Activated CD8-positive, alpha-beta memory T cell treated with anti-CD3 and anti-CD28 coated beads for 36 hours (primary cell): ENCODE measurements around the gene EXD3. TPM values are rescaled to one million over a fixed set of nuclear protein-coding genes. Genes with fewer than 3 reads are reported as not detected.

Experiments used
- CTCF ChIA-PET: fragments of 350-600 bp; sonication (Branson Sonifier 250); formaldehyde crosslinking; loops from one replicate; lab custom pipeline; 2021; ENCODE audit warnings: antibody characterized with exemption; lab: Charles Lee
- POLR2A ChIA-PET: fragments of 350-600 bp; sonication (Branson Sonifier 250); formaldehyde crosslinking; loops from one replicate; lab custom pipeline; 2021; ENCODE audit warnings: antibody characterized with exemption; lab: Charles Lee
- total RNA-seq, 2 experiments: library from RNA; stranded (reverse); gene quantifications; one replicate each; pipeline ENCODE4 v1.2.3, GENCODE V29; 2021

The EXD3 gene
- total RNA-seq, 2 experiments from 2014 or later = 3.4 to 3.7 TPM

- POLR2A ChIA-PET = no interaction called here
- CTCF ChIA-PET = no interaction called here
Observed at GRCh38 chr9:137278721-137279711, 143.9 kb downstream of the EXD3 start.

- ChIA-PET POLR2A (interaction anchor here (1.0 kb wide), 1 partner anchor 24 kb away, joined by 3 read pairs; no protein-coding TSS in a partner anchor), CTCF (no interaction called here)
Observed at GRCh38 chr9:137278061-137278701, 144.8 kb downstream of the EXD3 start.

DNA sequence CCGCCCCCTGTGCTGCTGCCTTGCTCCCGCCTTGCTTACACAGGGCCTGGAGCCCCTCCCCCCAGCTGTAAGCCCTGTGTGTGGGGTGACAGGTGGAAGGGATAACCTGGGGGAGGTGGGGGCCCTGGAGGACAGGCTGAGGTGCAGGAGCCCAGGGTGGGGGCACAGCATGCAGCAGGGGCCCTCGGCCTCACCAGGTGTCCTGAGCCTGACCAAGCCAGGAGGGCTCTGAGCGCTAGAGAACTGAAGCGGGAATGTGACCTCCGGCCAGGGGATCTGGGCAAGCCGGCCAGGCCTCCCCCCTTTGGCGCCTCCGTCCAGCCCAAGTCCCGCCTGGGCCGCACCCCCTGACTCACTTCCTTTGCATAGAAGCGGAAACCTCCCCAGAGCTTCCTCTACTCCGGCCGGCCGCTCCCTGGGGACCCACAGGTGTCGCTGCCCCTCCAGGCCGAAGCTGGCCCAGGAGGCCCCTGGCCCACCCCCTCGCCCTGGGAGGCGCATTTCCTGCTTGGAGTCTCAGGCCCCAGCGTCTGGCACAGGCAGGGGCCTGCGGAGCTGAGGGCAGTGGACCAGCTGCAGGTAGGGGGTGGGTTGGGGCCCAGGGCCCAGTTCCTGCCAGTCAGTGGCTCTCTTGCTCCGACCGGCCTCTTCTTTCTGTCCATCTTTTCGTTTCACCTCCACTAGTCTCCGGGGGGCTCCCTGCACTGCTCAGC, 145.5 kb downstream of the EXD3 start, which contains the start of gene TOR4A:
Gene TOR4A, plus strand, starts transcription at position 398 of the 713 bp plus-strand sequence. CDS start 964 bp downstream, outside the sequence.
- POLR2A ChIA-PET = interaction anchor here (0.6 to 1.0 kb wide), 2 partner anchors 20 to 23 kb away, joined by 3 read pairs; no protein-coding TSS in a partner anchor
- CTCF ChIA-PET = interaction anchor here (1.1 to 1.5 kb wide), 2 partner anchors 9 to 145 kb away, joined by 3 to 4 read pairs; partner anchors contain the start of gene EXD3

DNA sequence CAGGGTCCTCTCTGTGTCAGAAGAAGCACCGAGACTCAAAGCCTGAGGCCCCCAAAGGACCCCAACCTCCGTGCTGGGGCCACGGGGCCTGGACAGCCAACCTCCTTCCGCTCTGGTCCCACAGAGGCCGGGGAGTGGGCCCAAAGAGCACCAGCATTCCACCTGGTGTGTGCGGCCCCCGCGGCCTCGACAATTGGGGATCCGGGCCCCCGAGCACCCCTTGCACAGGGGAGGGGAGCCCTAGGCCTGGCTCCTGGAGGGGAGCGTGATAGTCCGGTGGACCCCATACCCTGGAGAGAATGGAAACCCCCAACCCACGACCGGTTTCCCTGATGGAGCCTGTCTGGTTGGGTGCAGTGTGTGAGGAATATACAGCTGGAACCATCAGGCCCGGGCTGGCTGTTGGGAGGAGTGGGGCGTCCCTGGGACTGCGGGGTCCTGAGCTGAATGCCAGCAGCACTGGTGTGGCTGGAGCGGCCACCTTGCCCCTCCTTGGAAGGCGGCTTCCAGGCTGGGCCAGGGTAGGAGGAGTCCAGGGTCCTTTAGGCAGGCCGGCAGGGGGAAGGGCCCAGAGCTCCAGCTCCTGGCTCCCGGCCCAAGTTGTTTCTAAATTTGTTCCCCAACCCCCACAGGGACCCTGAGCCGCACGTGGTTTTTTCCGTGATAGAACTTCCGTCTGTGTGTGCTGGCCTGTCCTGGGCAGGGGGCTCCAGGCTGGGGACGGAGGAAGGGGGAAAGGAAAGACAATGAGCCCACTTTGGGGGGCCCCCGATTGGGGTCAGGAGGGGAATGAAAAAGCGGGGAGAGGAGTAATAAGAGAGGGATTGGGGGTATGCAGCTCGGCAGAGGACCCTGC, 146.3 kb downstream of the EXD3 start:
- ChIA-PET CTCF (interaction anchor here (1.1 to 1.5 kb wide), 3 partner anchors 10 to 146 kb away, joined by 3 to 4 read pairs (median 3); partner anchors contain the start of gene EXD3), POLR2A (interaction anchor here (0.6 to 1.0 kb wide), 3 partner anchors 14 to 22 kb away, joined by 3 read pairs; no protein-coding TSS in a partner anchor)

- ChIA-PET CTCF (interaction anchor here (1.1 to 1.5 kb wide), 3 partner anchors 11 to 147 kb away, joined by 3 to 4 read pairs (median 3); partner anchors contain the start of gene EXD3), POLR2A (interaction anchor here (0.8 kb wide), 1 partner anchor 15 kb away, joined by 3 read pairs; no protein-coding TSS in a partner anchor)
Observed at GRCh38 chr9:137275588-137276472, 147.1 kb downstream of the EXD3 start.

DNA sequence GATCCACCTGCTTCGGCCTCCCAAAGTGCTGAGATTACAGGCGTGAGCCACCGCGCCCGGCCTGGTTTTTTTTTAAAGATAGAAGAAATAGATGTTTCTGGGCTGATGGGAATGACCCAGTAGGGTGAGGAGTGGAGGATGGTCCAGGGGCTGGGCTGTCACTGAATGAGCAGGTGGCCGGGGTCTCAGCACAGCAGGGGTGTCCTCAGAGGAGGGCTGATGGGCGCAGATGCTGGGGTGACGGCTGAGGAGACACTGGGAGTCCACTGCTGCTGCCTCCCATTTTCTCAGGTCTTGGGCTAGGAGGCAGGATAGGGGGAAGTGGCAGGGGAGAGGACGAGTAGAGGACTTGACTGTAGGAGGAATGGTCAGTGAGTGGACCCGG, 147.8 kb downstream of the EXD3 start:
- CTCF ChIA-PET = no interaction called here

DNA sequence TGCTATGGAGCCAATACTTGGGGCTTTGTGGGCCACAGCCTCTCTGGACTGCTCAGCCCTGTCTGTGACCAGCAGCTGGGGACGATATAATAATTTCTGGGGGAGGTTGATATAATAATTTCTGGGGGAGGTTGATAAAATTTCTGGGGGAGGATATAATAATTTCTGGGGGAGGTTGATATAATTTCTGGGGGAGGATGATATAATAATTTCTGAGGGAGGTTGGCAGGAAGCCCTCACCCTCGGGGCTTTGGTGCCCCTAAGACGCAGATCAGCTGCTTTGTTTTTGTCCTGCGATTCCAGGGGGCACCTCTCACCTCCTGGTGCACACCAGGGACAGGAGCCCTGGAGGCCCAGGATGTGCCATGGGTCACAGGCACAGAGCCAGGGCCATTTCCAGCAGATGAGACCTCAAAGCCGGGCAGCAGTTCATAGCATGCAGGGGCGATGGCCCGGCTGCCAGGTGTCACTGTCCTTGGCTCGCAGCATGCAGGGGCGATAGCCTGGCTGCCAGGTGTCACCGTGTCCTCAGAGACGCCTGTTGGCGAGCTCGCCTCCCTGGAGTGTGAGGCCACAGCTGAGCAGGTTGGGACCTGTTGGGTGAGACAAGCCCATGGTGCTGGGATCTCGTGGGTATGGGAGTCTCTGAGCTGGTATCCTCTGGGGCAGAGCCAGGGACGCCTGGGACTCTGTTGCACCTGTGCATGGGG, 149.2 kb downstream of the EXD3 start:
- POLR2A ChIA-PET = no interaction called here
- CTCF ChIA-PET = no interaction called here

More for the DNA sequence above, 147.8 kb downstream of the EXD3 start:
- POLR2A ChIA-PET = no interaction called here

DNA sequence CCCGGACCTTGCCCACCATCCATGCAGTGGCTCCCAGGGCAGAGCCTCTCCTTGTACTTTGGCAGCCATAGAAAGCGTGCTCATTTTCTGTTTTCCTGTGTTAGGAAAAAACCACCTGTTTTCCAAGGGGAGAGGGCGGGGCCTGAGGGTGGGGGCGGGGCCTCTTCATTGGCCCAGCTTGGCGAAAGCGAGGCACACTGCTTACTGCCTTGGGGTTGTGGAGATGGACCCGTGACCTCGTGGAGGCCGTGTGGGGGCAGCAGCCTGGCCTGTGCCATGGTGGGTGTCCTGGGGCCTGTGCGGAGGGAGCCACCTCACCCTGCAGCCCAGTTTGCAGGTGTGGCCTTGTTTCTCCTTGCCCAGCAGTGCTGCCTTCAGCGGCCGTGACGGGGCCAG, 149.9 kb downstream of the EXD3 start:
- POLR2A ChIA-PET = no interaction called here
- CTCF ChIA-PET = no interaction called here

DNA sequence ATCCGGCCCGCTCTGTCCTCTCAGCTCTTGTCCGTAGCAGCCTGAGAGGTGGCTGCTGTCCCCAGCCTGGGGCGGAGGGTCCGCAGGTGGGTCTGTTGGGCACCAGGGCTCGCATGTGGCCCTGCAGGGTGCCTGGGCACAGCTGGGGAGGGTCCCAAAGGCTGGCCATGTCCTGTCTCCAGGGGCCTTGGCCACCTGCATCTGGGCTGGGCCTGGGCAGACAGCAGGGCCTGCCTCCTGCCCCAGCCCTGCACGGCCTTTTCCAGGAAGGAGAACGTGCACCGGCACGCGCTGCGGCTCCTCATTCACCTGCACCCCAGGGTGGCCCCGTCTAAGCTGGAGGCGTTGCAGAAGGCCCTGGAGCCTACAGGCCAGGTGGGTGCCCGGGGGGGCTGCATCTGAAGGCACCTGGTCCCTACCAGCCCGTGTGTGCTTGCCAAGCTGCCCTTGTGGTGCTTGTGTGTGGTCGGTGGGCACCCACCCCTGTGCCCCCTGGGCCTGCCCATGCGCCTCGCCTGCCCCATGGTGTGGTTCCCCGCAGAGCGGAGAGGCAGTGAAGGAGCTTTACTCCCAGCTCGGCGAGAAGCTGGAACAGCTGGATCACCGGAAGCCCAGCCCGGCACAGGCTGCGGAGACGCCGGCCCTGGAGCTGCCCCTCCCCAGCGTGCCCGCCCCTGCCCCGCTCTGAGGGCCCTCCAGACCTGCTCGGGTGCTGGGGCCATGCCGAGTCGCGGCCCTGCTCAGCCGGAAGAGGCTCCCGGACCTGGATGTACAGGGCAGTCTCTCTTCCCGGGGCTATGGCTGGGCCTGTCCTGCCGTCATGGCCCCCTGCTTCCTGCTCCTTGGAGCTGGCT, 150.5 kb downstream of the EXD3 start:
- POLR2A ChIA-PET = no interaction called here
- CTCF ChIA-PET = no interaction called here

DNA sequence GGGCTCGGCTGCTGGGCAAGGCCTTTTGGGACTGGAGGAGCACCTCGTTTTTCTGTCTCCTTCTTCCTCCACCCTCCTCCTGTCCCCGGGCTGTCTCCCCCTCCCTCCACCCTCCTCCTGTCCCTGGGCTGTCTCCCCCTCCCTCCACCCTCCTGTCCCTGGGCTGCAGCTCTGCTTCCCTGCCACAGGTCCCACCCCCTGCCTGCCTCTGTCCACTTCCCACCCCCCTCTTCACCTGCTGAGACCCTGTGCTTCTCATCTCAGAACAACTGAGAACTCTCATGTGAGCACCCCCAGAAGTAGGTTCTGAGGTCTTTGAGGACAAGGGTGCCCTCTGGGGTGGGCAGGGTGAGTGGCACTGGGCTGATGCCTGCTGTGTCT, 151.3 kb downstream of the EXD3 start:
- ChIA-PET CTCF (no interaction called here), POLR2A (no interaction called here)

GRCh38 chr9:137270929-137271695, 151.8 kb downstream of the EXD3 start:
- POLR2A ChIA-PET = no interaction called here
- CTCF ChIA-PET = no interaction called here

DNA sequence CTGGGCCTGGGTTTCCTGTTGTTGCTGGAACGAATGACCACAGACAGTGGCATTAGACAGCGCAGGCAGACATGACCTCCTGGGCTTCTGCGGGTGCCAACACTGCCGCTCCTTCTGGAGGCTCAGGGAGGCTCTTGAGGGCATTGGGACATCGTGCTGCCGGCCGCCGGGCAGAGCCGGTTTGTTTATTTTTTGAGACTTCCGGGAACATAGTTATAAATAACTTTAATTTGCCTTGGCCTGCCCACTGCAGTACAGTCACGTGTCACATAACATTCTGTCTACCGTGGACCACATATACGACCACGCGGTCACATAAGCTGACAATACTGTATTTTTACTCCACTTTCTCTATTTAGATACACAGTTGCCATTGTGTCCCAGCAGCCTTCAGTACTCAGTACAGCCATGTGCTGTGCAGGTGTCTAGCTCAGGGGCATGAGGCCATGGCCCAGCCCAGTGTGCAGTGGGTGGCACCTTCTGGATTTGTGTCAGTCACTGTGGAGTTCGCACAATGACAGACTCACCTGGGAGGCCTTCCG, 153.7 kb downstream of the EXD3 start:
- ChIA-PET POLR2A (no interaction called here), CTCF (interaction anchor here (1.4 kb wide), 1 partner anchor 42 kb away, joined by 3 read pairs; the partner anchor contains the start of gene RNF224)

DNA sequence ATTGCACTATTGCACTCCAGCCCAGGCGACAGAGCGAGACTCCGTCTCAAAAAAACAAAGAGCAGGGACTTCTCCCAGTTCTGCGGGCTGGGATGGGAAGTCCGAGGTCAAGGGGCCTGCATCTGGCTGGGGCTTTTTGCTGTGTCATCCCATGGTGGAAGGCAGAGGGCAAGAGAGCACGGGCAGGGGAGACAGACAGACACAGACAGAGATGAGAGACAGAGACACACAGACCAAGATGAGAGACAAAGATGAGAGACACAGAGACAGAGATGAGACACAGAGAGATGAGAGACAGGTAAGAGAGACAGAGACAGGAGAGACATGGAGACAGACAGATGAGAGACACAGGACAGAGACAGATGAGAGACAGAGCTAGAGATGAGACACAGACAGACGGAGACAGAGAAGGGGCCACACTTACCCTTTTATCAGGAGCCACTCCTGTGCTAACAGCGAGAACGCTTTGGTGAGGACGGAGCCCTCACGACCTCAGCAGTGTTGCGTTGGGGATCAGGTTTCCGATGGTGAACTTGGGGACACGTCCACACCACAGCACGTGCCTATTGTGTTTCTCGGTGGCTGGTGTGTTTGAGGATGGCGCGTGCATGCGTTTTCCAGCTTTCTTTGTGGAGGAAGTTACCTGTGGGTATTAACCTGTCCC, 154.3 kb downstream of the EXD3 start:
- POLR2A ChIA-PET = no interaction called here

DNA sequence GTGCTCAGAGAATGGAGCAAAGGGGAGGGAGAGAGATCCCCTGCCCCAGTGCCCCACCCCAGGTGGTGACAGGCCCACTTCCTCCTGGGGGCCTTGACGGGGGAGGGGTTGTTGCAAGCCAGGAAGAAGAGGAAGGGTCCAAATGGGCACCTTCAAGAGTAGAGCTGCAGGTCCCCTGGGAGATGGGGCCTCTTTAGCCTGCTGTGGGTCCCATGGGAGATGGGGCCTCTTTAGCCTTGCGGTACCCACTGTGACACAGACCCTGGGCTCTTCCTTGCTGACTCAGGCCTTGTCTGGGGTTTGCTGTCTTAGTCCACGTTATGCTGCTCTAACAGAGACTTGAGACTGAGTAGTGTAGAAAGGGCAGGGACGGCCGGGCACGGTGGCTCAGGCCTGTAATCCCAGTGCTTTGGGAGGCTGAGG, 155.0 kb downstream of the EXD3 start:
- POLR2A ChIA-PET = no interaction called here

More for the DNA sequence above, 154.3 kb downstream of the EXD3 start:
- CTCF ChIA-PET = interaction anchor here (1.4 kb wide), 1 partner anchor 41 kb away, joined by 3 read pairs; the partner anchor contains the start of gene RNF224

More for the DNA sequence above, 155.0 kb downstream of the EXD3 start:
- CTCF ChIA-PET = no interaction called here
